ENCODE data around the gene ATOH8. TPM values are rescaled to one million over a fixed set of nuclear protein-coding genes. Genes with fewer than 3 reads are reported as not detected.

The ATOH8 gene
- total RNA-seq, 1 donor from 2014 or later: 44.9 TPM

- H3K4me1 ChIP-seq: peaks cover 64% of the 10 kb centered on the region
- TF ChIP-seq CTCF (IDR thresholded peaks at IDR 0.05): no peak
- H3K27me3 ChIP-seq (ENCODE audit: low read depth): no peaks in the 10 kb centered on the region
- no peak overlapping the region for H3K4me3 ChIP-seq
- no peaks in the 10 kb centered on the region for H3K9me3 ChIP-seq
- peaks cover 59% of the 10 kb centered on the region for H3K36me3 ChIP-seq
- intact Hi-C loops (cut with DNase I): no loop called here
- no peak overlapping the region for H3K27ac ChIP-seq
- ATAC-seq (peak in 1 of 2 donors; percentile 8), DNase-seq (no peak)
Measured at GRCh38 chr2:85778646-85779379, 25.0 kb downstream of the ATOH8 start.

- intact Hi-C loops (cut with DNase I): no loop called here
- Histone ChIP-seq H3K4me3 (no peak overlapping the region), H3K36me3 (peaks cover 54% of the 10 kb centered on the region), H3K27ac (no peak overlapping the region), H3K27me3 (ENCODE audit: low read depth) (no peaks in the 10 kb centered on the region), H3K4me1 (peaks cover 57% of the 10 kb centered on the region), H3K9me3 (no peaks in the 10 kb centered on the region)
- DNase-seq (no peak), ATAC-seq (peak; percentile 27 to 29)
- no peak for TF ChIP-seq CTCF (IDR thresholded peaks at IDR 0.05)
Measured at GRCh38 chr2:85779641-85780315, 26.0 kb downstream of the ATOH8 start.

GRCh38 chr2:85780316-85781012 is 26.7 kb downstream of the ATOH8 start:
- DNase-seq (no peak), ATAC-seq (peak; percentile 2 to 8)
- no peaks in the 10 kb centered on the region for H3K9me3 ChIP-seq
- H3K27me3 ChIP-seq (ENCODE audit: low read depth): no peaks in the 10 kb centered on the region
- H3K4me3 ChIP-seq: no peak overlapping the region
- no peak overlapping the region for H3K27ac ChIP-seq
- intact Hi-C loops (cut with DNase I): no loop called here
- peaks cover 47% of the 10 kb centered on the region for H3K36me3 ChIP-seq
- H3K4me1 ChIP-seq: peaks cover 59% of the 10 kb centered on the region
- TF ChIP-seq CTCF (IDR thresholded peaks at IDR 0.05): no peak

GRCh38 chr2:85781013-85781332 is 27.2 kb downstream of the ATOH8 start:
- Histone ChIP-seq H3K9me3 (no peaks in the 10 kb centered on the region), H3K36me3 (peaks cover 43% of the 10 kb centered on the region), H3K27me3 (ENCODE audit: low read depth) (no peaks in the 10 kb centered on the region), H3K4me1 (peaks cover 59% of the 10 kb centered on the region), H3K27ac (no peak overlapping the region), H3K4me3 (no peak overlapping the region)
- TF ChIP-seq CTCF (IDR thresholded peaks at IDR 0.05): no peak
- no peak for DNase-seq
- intact Hi-C loops (cut with DNase I): no loop called here
- no peak for ATAC-seq

- Histone ChIP-seq H3K4me1 (peaks cover 38% of the 10 kb centered on the region), H3K27me3 (ENCODE audit: low read depth) (no peaks in the 10 kb centered on the region), H3K4me3 (no peak overlapping the region), H3K27ac (no peak overlapping the region), H3K9me3 (no peaks in the 10 kb centered on the region), H3K36me3 (peaks cover 57% of the 10 kb centered on the region)
- ATAC-seq: no peak
- intact Hi-C loops (cut with DNase I): no loop called here
- no peak for DNase-seq
- no peak for TF ChIP-seq CTCF (IDR thresholded peaks at IDR 0.05)
Measured at GRCh38 chr2:85783796-85784195, 30.0 kb downstream of the ATOH8 start.
